SK-N-SH (cell line): Measurements from ENCODE around the gene PARVB. TPM values are rescaled to one million over a fixed set of nuclear protein-coding genes. Genes with fewer than 3 reads are reported as not detected.

Experiments used
- CTCF ChIA-PET: fragments of 300-600, 350-600 bp; formaldehyde crosslinking; extraction: SDS; loops from one replicate; lab custom pipeline; 2021; lab: Yijun Ruan, JAX
- POLR2A ChIA-PET: fragments of 350-600 bp; sonication (Branson Sonifier 250); formaldehyde crosslinking; extraction: SDS; loops from one replicate; lab custom pipeline; 2020; ENCODE audit warnings: antibody characterized with exemption, inconsistent platforms; lab: Yijun Ruan, JAX
- DNase-seq: peaks from one replicate; pipeline ENCODE4 v3.0.0; 2012
- H2AFZ ChIP-seq: fragments of 200-600 bp; sonication (generic); 2 replicates; pipeline ENCODE4 v1.8.1; 2016; ENCODE audit warnings: antibody characterized with exemption, mild to moderate bottlenecking, low read depth
- H3F3A ChIP-seq: fragments of 200-600 bp; sonication (generic); replicated peaks from 2 replicates; pipeline ENCODE3; 2016; ENCODE audit warnings: antibody characterized with exemption, mild to moderate bottlenecking; ENCODE audit not compliant: insufficient read depth
- H3K27ac ChIP-seq, 2 experiments: fragments of 200-500 bp in 1 of 2; fragments of 200-600 bp in 1 of 2; sonication (Bioruptor generic) in 1 of 2; sonication (generic), shearing (Covaris generic) in 1 of 2; 2 replicates each; pipeline versions ENCODE4 v1.5.1 to v1.6.1; 2014 to 2016; ENCODE audit warnings: low read depth in 2 of 2, inconsistent platforms in 1 of 2, low read length in 1 of 2, mild to moderate bottlenecking in 1 of 2, mixed read lengths in 1 of 2
- H3K27me3 ChIP-seq: fragments of 200-600 bp; sonication (generic), shearing (Covaris generic); 2 replicates; pipeline ENCODE4 v1.6.1; 2016; ENCODE audit warnings: mixed run types; ENCODE audit not compliant: insufficient read depth
- H3K36me3 ChIP-seq, 2 experiments: fragments of 200-500 bp in 1 of 2; fragments of 200-600 bp in 1 of 2; sonication (Bioruptor generic) in 1 of 2; sonication (generic) in 1 of 2; replicated peaks in 1 of 2; 2 replicates each; pipeline versions ENCODE3 to v1.5.1; 2014 to 2016; ENCODE audit warnings: low read length in 1 of 2, mild to moderate bottlenecking in 1 of 2; ENCODE audit not compliant: insufficient read depth in 2 of 2, control insufficient read depth in 1 of 2
- H3K4me1 ChIP-seq, 2 experiments: fragments of 200-500 bp in 1 of 2; fragments of 200-600 bp in 1 of 2; sonication (Bioruptor generic) in 1 of 2; sonication (generic), shearing (Covaris generic) in 1 of 2; 2 replicates each; pipeline versions ENCODE4 v1.5.1 to v1.6.1; 2014 to 2016; ENCODE audit warnings: low read depth in 1 of 2, low read length in 1 of 2, mixed run types in 1 of 2; ENCODE audit not compliant: insufficient read depth in 2 of 2, control insufficient read depth in 1 of 2
- H3K4me2 ChIP-seq: fragments of 200-600 bp; sonication (generic), shearing (Covaris generic); 2 replicates; pipeline ENCODE4 v1.6.1; 2017; ENCODE audit warnings: mixed run types
- H3K4me3 ChIP-seq, 2 experiments: fragments of 200-500 bp in 1 of 2; fragments of 200-600 bp in 1 of 2; sonication (Bioruptor generic) in 1 of 2; sonication (generic), shearing (Covaris generic) in 1 of 2; 2 replicates each; pipeline versions ENCODE4 v1.5.1 to v1.8.1; 2014 to 2016; ENCODE audit warnings: low read depth in 2 of 2, inconsistent platforms in 1 of 2, low read length in 1 of 2, mild to moderate bottlenecking in 1 of 2, mixed read lengths in 1 of 2, moderate library complexity in 1 of 2
- H3K79me2 ChIP-seq: fragments of 200-600 bp; sonication (generic); 2 replicates; pipeline ENCODE4 v1.8.1; 2017; ENCODE audit warnings: mild to moderate bottlenecking; ENCODE audit not compliant: insufficient read depth
- H3K9ac ChIP-seq: fragments of 200-600 bp; sonication (generic); 2 replicates; pipeline ENCODE4 v1.6.1; 2017; ENCODE audit warnings: mixed run types
- H3K9me2 ChIP-seq: fragments of 200-600 bp; sonication (generic); 2 replicates; pipeline ENCODE4 v1.6.1; 2017; ENCODE audit warnings: mixed run types
- H3K9me3 ChIP-seq: fragments of 200-600 bp; sonication (generic); 2 replicates; pipeline ENCODE4 v1.6.1; 2017; ENCODE audit warnings: mixed run types, mild to moderate bottlenecking, moderate library complexity
- H4K20me1 ChIP-seq: fragments of 200-600 bp; sonication (generic); 2 replicates; pipeline ENCODE4 v1.6.1; 2017; ENCODE audit warnings: mild to moderate bottlenecking, mixed run types; ENCODE audit not compliant: insufficient read depth
- CHD2 ChIP-seq: fragments of 150-350 bp; IDR thresholded peaks from 2 replicates; pipeline ENCODE4 v1.6.1; 2018; ENCODE audit warnings: low read length; ENCODE audit not compliant: partially characterized antibody
- FOSL2 ChIP-seq: IDR thresholded peaks from 2 replicates; pipeline ENCODE4 v1.4.0; 2012; ENCODE audit warnings: low read depth, mild to moderate bottlenecking, moderate library complexity, borderline replicate concordance
- FOXM1 ChIP-seq: IDR thresholded peaks from 2 replicates; pipeline ENCODE4 v1.4.0; 2012; ENCODE audit warnings: low read depth, mild to moderate bottlenecking
- GABPA ChIP-seq: IDR thresholded peaks from 2 replicates; pipeline ENCODE4 v1.4.0; 2012; ENCODE audit warnings: low read depth, mild to moderate bottlenecking
- GATA2 ChIP-seq: sonication (generic); formaldehyde crosslinking; IDR thresholded peaks from 2 replicates; pipeline ENCODE4 v1.5.0; 2020; ENCODE audit warnings: mild to moderate bottlenecking, missing genetic modification reagents
- MXI1 ChIP-seq: IDR thresholded peaks from 2 replicates; pipeline ENCODE4 v1.6.1; 2012; ENCODE audit warnings: mild to moderate bottlenecking, low read depth, low read length, improper control_type of control experiment
- TAF1 ChIP-seq: IDR thresholded peaks from 2 replicates; pipeline ENCODE4 v1.6.1; 2012; ENCODE audit warnings: low read depth, mild to moderate bottlenecking, low read length, moderate library complexity, borderline replicate concordance
- WGBS: methylation state at CpG from one replicate; pipeline ENCODE4 v1.1.6; 2017; ENCODE audit warnings: low lambda C conversion rate; 5-methylcytosine and 5-hydroxymethylcytosine counted together
- polyA plus RNA-seq, 3 experiments: library from polyadenylated mRNA; depleted of rRNA; stranded (reverse); fragments of >200 nt; gene quantifications; 2 replicates each; pipeline ENCODE4 v1.2.3, GENCODE V29; 2012
- TF ChIP-seq, protein P1 (sequence below): fragments of 150-350 bp; IDR thresholded peaks from 2 replicates; pipeline ENCODE4 v1.6.1; 2016; ENCODE audit warnings: mild to moderate bottlenecking, low read depth, low read length
- TF ChIP-seq, protein P2 (sequence below): IDR thresholded peaks from 2 replicates; pipeline ENCODE4 v1.6.1; 2012; ENCODE audit warnings: mild to moderate bottlenecking, low read depth, low read length, moderate library complexity
- TF ChIP-seq, protein P3 (sequence below): fragments of 200-600 bp; sonication (generic); IDR thresholded peaks from 2 replicates; pipeline ENCODE4 v1.6.1; 2017; ENCODE audit warnings: antibody characterized with exemption, mild to moderate bottlenecking, moderate library complexity
- TF ChIP-seq, protein P4 (sequence below): IDR thresholded peaks from 2 replicates; pipeline ENCODE4 v1.4.0; 2012; ENCODE audit warnings: low read depth, borderline replicate concordance
- TF ChIP-seq, protein P5 (sequence below): fragments of 150-350 bp; IDR thresholded peaks from 2 replicates; pipeline ENCODE4 v1.6.1; 2017; ENCODE audit warnings: antibody characterized with exemption, low read length, low read depth, borderline replicate concordance

The PARVB gene
- polyA plus RNA-seq, 1 of the 3 experiments (the other 2 are of a cell fraction) = 87.8 TPM

DNA sequence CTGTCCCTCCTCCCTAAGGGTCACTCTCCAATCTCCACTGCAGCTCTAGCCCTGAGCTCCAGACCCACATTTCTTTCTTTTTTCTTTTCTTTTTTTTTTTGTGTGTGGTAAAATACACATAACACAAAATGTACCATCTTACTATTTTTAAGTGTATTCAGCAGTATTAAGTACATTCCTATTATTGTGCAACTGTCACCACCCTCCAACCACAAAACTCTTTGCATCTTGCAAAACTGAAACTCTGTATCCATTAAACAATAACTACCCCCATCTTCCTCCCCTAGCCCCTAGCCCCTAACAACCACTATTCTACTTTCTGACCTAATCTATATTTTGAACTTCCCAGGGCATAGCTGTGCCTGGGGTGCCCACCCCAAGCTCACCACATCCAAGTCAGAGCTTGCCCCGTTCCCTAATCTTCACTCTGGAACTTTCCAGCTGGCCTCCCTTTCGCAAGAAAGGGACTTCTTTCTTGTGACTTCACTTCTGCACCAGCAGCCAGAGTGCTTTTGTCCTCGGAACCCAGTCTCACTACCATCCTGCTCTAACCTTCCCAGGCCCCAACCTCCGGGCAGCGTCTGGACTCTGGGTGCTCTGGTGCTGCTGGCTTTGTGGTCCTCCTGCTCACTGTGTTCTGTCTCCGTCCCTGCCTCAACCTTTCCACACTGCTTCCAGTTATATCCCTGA, 187.3 kb downstream of the PARVB start:
- 47% methylated on average over 6 of the region's 6 CpGs for WGBS
- TF ChIP-seq MXI1 (no peak), FOSL2 (no peak), CHD2 (no peak), TAF1 (no peak), GABPA (no peak), GATA2 (CRISPR knock-in tag) (no peak), FOXM1 (no peak)
- TF ChIP-seq, protein P1, sequence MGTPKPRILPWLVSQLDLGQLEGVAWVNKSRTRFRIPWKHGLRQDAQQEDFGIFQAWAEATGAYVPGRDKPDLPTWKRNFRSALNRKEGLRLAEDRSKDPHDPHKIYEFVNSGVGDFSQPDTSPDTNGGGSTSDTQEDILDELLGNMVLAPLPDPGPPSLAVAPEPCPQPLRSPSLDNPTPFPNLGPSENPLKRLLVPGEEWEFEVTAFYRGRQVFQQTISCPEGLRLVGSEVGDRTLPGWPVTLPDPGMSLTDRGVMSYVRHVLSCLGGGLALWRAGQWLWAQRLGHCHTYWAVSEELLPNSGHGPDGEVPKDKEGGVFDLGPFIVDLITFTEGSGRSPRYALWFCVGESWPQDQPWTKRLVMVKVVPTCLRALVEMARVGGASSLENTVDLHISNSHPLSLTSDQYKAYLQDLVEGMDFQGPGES = no peak
- TF ChIP-seq, protein P2, sequence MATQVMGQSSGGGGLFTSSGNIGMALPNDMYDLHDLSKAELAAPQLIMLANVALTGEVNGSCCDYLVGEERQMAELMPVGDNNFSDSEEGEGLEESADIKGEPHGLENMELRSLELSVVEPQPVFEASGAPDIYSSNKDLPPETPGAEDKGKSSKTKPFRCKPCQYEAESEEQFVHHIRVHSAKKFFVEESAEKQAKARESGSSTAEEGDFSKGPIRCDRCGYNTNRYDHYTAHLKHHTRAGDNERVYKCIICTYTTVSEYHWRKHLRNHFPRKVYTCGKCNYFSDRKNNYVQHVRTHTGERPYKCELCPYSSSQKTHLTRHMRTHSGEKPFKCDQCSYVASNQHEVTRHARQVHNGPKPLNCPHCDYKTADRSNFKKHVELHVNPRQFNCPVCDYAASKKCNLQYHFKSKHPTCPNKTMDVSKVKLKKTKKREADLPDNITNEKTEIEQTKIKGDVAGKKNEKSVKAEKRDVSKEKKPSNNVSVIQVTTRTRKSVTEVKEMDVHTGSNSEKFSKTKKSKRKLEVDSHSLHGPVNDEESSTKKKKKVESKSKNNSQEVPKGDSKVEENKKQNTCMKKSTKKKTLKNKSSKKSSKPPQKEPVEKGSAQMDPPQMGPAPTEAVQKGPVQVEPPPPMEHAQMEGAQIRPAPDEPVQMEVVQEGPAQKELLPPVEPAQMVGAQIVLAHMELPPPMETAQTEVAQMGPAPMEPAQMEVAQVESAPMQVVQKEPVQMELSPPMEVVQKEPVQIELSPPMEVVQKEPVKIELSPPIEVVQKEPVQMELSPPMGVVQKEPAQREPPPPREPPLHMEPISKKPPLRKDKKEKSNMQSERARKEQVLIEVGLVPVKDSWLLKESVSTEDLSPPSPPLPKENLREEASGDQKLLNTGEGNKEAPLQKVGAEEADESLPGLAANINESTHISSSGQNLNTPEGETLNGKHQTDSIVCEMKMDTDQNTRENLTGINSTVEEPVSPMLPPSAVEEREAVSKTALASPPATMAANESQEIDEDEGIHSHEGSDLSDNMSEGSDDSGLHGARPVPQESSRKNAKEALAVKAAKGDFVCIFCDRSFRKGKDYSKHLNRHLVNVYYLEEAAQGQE = no peak
- TF ChIP-seq, protein P3, sequence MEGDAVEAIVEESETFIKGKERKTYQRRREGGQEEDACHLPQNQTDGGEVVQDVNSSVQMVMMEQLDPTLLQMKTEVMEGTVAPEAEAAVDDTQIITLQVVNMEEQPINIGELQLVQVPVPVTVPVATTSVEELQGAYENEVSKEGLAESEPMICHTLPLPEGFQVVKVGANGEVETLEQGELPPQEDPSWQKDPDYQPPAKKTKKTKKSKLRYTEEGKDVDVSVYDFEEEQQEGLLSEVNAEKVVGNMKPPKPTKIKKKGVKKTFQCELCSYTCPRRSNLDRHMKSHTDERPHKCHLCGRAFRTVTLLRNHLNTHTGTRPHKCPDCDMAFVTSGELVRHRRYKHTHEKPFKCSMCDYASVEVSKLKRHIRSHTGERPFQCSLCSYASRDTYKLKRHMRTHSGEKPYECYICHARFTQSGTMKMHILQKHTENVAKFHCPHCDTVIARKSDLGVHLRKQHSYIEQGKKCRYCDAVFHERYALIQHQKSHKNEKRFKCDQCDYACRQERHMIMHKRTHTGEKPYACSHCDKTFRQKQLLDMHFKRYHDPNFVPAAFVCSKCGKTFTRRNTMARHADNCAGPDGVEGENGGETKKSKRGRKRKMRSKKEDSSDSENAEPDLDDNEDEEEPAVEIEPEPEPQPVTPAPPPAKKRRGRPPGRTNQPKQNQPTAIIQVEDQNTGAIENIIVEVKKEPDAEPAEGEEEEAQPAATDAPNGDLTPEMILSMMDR = no peak
- TF ChIP-seq, protein P4, sequence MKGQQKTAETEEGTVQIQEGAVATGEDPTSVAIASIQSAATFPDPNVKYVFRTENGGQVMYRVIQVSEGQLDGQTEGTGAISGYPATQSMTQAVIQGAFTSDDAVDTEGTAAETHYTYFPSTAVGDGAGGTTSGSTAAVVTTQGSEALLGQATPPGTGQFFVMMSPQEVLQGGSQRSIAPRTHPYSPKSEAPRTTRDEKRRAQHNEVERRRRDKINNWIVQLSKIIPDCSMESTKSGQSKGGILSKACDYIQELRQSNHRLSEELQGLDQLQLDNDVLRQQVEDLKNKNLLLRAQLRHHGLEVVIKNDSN = no peak
- TF ChIP-seq, protein P5, sequence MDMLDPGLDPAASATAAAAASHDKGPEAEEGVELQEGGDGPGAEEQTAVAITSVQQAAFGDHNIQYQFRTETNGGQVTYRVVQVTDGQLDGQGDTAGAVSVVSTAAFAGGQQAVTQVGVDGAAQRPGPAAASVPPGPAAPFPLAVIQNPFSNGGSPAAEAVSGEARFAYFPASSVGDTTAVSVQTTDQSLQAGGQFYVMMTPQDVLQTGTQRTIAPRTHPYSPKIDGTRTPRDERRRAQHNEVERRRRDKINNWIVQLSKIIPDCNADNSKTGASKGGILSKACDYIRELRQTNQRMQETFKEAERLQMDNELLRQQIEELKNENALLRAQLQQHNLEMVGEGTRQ = no peak

More for the DNA sequence above, 187.3 kb downstream of the PARVB start:
- Histone ChIP-seq H3K9me2 (no peaks in the 10 kb centered on the region), H3K27ac (no peak overlapping the region), H3F3A (no peaks in the 10 kb centered on the region), H4K20me1 (no peaks in the 10 kb centered on the region), H3K4me3 (no peak overlapping the region), H3K79me2 (no peaks in the 10 kb centered on the region), H3K36me3 (no peaks in the 10 kb centered on the region), H2AFZ (no peak overlapping the region), H3K4me1 (no peaks in the 10 kb centered on the region; a peak in 1 of 4 replicates), H3K4me2 (no peak overlapping the region), H3K27me3 (no peaks in the 10 kb centered on the region), H3K9me3 (no peaks in the 10 kb centered on the region; the same call in 1 of the 2 replicates), H3K9ac (no peak overlapping the region)
- ChIA-PET POLR2A (no interaction called here), CTCF (no interaction called here)
- no peak for DNase-seq
